ENCODE data around the gene TPBG.

DNA sequence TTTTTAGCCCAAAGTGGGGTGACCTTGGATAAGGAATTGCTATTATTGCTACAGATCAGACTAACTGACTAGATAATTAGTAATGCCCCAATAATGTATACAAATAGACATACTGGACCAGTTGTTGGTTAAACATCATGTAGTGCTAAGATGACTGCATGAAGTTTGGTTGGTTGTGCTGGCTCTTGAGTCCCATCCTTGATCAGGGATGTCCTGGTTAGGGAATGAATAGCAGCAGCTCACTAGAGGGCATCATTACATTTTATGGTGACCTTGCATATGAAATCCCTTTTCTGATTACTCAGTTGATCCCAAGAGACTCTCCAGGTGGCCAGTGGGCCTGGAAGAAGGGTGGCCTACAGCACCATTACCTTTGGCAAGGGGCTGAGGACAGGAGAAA lies 10.9 kb downstream of the TPBG start:
- TF ChIP-seq, protein P1, sequence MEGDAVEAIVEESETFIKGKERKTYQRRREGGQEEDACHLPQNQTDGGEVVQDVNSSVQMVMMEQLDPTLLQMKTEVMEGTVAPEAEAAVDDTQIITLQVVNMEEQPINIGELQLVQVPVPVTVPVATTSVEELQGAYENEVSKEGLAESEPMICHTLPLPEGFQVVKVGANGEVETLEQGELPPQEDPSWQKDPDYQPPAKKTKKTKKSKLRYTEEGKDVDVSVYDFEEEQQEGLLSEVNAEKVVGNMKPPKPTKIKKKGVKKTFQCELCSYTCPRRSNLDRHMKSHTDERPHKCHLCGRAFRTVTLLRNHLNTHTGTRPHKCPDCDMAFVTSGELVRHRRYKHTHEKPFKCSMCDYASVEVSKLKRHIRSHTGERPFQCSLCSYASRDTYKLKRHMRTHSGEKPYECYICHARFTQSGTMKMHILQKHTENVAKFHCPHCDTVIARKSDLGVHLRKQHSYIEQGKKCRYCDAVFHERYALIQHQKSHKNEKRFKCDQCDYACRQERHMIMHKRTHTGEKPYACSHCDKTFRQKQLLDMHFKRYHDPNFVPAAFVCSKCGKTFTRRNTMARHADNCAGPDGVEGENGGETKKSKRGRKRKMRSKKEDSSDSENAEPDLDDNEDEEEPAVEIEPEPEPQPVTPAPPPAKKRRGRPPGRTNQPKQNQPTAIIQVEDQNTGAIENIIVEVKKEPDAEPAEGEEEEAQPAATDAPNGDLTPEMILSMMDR (conservative IDR thresholded peaks at IDR 0.05; ENCODE audit: low read depth, low read length): no peak; the same call in 1 of the 2 replicates
- no peak for TF ChIP-seq EZH2 (IDR thresholded peaks at IDR 0.05; ENCODE audit: low read length, unreplicated experiment)
